Activated naive CD8-positive, alpha-beta T cell treated with anti-CD3 and anti-CD28 coated beads for 36 hours (primary cell): ENCODE results near the gene PTDSS2. TPM values are rescaled to one million over a fixed set of nuclear protein-coding genes. Genes with fewer than 3 reads are reported as not detected.
"Not testable (repeated sequence)": the region's sequence is repeated elsewhere in the genome, so short reads cannot be mapped to it uniquely, and the experiment has no call there.

Experiments
- DNase-seq: peaks from one replicate; pipeline ENCODE4 v3.0.0; 2021
- H3K27ac Mint-ChIP-seq: one replicate; pipeline ENCODE4 v1.8.0; 2022; ENCODE audit warnings: mild to moderate bottlenecking, moderate library complexity, mixed read lengths
- H3K27me3 Mint-ChIP-seq: one replicate; pipeline ENCODE4 v1.8.0; 2022; ENCODE audit warnings: mild to moderate bottlenecking, mixed read lengths
- H3K36me3 Mint-ChIP-seq: one replicate; pipeline ENCODE4 v1.8.0; 2021; ENCODE audit warnings: mild to moderate bottlenecking, mixed read lengths
- H3K4me1 Mint-ChIP-seq: one replicate; pipeline ENCODE4 v1.8.0; 2021; ENCODE audit warnings: mixed read lengths
- H3K4me3 Mint-ChIP-seq: one replicate; pipeline ENCODE4 v1.8.0; 2022; ENCODE audit warnings: mild to moderate bottlenecking, moderate library complexity, mixed read lengths
- H3K9me3 Mint-ChIP-seq: one replicate; pipeline ENCODE4 v1.8.0; 2022; ENCODE audit warnings: mixed read lengths
- total RNA-seq, 2 experiments: library from RNA; stranded (reverse); gene quantifications; one replicate each; pipeline ENCODE4 v1.2.3, GENCODE V29; 2021

The PTDSS2 gene
- total RNA-seq, 2 experiments from 2014 or later = 17.3 to 18.2 TPM

DNA sequence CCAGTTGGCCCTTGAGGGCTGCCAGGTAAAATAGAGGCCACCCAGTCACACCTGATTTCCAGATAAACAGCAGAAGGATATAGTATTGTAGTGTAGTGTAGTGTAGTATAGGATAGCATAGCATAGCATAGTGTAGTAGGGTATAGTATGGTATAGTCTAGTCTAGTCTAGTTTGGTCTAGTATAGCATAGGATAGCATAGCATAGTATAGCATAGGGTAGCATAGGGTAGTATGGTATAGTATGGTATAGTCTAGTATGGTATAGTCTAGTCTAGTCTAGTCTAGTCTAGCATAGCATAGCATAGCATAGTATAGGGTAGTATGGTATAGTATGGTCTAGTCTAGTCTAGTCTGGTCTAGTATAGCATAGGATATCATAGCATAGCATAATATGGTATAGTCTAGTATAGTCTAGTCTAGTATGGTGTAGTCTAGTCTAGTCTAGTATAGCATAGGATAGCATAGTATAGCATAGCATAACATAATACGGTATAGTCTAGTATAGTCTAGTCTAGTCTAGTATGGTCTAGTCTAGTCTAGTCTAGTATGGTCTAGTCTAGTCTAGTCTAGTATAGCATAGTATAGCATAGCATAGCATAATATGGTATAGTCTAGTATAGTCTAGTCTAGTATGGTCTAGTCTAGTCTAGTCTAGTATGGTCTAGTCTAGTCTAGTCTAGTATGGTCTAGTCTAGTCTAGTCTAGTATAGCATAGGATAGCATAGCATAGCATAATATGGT lies 14.9 kb upstream of the PTDSS2 start:
- not testable (repeated sequence) for H3K36me3 Mint-ChIP-seq, DNase-seq, H3K9me3 Mint-ChIP-seq, H3K27ac Mint-ChIP-seq, H3K4me3 Mint-ChIP-seq, H3K27me3 Mint-ChIP-seq
- H3K4me1 Mint-ChIP-seq = peaks cover 16% of the 10 kb centered on the region

DNA sequence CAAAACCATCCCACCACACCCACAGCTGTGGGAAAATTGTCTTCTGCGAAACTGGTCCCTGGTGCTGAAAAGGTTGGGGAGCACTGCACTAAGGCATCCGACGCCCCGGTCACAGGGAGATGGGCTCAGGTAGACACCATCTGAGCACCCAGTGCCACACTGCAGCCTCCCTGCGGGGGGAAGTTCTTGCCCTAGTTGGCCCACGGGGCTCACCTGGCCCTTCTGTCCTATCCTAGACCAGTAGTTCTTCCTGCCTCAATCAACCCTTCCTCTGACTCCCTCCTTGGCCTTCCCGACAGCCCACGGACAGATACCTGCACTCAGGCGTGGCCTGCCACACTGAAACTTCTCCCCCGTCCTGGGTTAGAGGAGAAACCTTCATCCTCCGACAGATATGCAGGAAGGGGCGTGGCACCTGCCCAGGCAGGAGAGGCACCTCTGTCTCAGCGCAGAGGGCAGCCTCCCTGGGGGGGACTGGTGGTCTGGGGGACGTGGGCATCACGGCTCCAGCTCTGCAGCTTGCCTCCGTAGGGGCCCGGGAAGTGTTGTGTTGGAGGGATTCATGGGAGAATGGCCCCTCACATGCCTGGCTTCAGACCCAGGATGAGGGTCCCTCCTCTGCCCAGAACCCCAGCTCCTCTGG lies 12.7 kb upstream of the PTDSS2 start:
- no peak for DNase-seq
- no peaks in the 10 kb centered on the region for H3K27me3 Mint-ChIP-seq
- no peaks in the 10 kb centered on the region for H3K9me3 Mint-ChIP-seq
- H3K4me1 Mint-ChIP-seq = peaks cover 18% of the 10 kb centered on the region
- H3K27ac Mint-ChIP-seq = no peak overlapping the region
- H3K4me3 Mint-ChIP-seq = no peak overlapping the region
- peaks cover under 1% of the 10 kb centered on the region for H3K36me3 Mint-ChIP-seq

DNA sequence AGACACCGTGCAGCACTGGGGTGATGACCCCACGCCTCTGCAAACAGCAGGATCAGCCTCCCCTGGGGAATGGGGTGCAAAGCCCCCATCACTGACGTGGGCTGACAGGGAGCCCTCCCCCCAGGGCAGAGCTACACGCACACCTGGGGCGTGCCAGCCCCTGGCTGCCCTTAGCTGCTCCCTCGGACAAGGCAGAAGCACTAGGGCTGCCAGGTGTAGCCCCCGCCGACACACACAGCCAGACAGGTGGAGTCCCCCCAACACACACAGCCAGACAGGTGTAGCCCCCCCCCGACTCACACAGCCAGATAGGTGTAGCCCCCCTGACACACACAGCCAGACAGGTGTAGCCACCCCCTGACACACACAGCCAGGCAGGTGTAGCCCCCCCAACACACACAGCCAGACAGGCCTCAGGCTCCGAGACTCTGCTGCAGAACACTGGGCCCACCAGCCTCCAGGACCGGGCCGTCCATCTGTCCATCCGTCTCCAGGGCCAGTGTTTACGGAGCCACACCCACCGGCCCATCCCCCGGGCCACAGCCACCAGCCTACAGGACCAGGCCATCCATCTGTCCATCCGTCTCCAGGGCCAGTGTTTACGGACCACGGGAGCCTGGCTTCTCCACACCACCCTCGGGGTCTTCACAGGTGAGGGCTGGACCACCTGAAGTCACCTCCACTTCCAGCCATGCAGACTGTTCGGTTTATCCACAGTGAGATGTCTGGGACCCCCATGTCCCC lies 11.8 kb upstream of the PTDSS2 start:
- Mint-ChIP-seq H3K36me3 (no peaks in the 10 kb centered on the region), H3K9me3 (no peaks in the 10 kb centered on the region), H3K27me3 (no peaks in the 10 kb centered on the region), H3K27ac (no peak overlapping the region), H3K4me3 (no peak overlapping the region), H3K4me1 (peaks cover 18% of the 10 kb centered on the region)
- DNase-seq = no peak

DNA sequence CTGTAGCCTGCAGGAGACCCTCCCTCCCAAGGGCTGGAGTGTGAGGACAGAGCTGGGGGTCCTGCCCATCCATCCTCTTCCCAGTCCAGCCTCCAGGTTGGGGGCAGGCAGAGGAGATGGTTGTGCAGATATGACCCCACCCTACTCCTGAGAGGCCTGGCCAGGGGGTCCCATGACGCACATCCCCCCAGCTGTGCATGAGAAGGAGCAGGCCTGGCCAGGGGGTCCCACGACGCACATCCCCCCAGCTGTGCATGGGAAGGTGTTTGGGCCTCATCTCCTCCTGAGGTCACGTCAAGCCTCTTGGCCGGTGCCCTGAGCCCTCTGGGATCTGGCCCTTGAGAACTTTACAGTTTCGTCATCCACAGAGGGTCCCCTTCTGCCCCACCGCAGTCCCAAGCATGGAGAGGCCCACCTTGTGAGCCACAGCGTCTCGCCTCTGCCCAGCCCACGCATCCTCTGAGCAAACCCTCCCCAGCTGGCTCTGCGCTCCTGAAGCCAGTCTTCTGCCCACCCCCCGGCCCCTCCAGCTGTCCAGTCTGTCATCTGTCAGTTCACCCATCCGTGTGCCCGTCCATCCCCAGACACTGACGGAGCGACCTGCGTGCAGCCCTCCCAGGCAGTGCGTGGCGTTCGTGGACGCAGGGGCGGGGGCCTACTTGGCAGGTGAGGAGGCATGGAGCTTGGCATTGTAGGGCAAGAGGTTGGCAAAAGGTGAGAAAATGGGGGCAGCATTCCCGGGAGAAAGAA lies 10.6 kb upstream of the PTDSS2 start:
- H3K36me3 Mint-ChIP-seq = no peaks in the 10 kb centered on the region
- no peak for DNase-seq
- no peak overlapping the region for H3K4me3 Mint-ChIP-seq
- H3K27me3 Mint-ChIP-seq = no peaks in the 10 kb centered on the region
- no peak overlapping the region for H3K27ac Mint-ChIP-seq
- H3K4me1 Mint-ChIP-seq = peaks cover 18% of the 10 kb centered on the region
- H3K9me3 Mint-ChIP-seq = no peaks in the 10 kb centered on the region

DNA sequence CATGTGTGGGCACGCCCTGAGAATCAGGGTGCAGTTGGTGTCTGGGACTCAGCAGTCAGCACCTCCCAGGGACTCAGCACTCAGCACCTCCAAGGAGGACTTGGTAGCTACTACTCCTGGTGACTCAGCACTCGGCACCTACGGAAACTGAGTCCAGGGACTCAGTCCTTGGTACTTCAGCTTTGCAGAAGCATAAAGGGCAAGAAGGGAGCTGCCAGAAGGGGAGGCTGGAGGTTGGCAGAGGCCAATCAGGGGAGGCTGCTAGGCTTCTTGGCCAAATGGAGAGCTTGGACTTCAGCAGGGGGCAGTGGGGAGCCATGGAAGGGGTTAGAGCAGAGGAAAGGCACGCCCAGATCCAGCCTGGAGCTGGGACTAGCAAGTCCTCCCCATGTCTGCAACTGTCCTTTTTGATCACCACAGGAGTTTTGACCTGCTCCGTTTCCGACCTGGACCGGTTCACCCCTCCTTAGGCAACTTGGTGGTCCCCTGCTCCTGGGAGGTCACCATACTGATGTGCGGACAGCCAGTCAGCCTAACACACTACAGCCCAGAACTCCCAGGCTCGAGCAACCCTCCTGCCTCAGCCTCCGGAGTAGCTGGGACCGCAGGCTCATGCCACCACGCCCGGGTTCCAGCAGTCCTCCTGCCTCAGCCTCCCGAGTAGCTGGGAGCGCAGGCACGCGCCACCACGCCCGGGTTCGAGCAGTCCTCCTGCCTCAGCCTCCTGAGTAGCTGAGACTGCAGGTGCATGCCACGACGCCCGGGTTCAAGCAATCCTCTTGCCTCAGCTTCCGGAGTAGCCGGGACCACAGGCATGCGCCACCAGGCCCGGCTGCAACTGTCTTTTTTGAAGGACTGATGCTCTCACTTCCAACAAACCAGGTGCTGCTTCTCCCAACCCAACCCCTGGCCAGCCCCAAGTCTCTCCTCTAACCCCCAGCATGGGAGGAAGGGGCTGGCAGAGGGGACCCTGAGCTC lies 9.7 kb upstream of the PTDSS2 start:
- H3K36me3 Mint-ChIP-seq = no peaks in the 10 kb centered on the region
- no peak for DNase-seq

DNA sequence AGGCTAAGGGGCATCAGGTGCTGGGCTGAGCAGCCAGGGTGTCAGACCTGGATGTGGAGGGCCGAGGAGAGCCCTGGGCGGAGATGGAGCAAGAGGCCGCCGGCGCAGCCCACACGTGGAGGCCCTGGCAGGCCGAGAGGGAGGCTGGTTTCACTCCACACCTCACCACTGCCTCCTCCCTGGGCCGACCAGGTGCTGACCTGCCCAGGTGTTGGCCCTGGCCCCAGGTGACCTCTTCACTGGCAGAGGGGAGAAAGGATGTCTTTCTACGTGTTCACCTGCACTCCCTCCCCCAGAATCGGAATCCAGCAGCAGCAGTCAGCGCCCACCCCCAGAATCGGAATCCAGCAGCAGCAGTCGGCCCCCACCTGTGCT lies 9.0 kb upstream of the PTDSS2 start:
- Mint-ChIP-seq H3K27ac (no peak overlapping the region), H3K4me3 (peak overlapping the region; percentile 74), H3K9me3 (no peaks in the 10 kb centered on the region), H3K27me3 (no peaks in the 10 kb centered on the region), H3K4me1 (peaks cover 18% of the 10 kb centered on the region), H3K36me3 (no peaks in the 10 kb centered on the region)
- no peak for DNase-seq

More for the DNA sequence above, 9.7 kb upstream of the PTDSS2 start:
- no peaks in the 10 kb centered on the region for H3K27me3 Mint-ChIP-seq
- H3K4me1 Mint-ChIP-seq = peaks cover 18% of the 10 kb centered on the region
- H3K27ac Mint-ChIP-seq = no peak overlapping the region
- no peaks in the 10 kb centered on the region for H3K9me3 Mint-ChIP-seq
- peak overlapping the region; percentile 74 for H3K4me3 Mint-ChIP-seq

DNA sequence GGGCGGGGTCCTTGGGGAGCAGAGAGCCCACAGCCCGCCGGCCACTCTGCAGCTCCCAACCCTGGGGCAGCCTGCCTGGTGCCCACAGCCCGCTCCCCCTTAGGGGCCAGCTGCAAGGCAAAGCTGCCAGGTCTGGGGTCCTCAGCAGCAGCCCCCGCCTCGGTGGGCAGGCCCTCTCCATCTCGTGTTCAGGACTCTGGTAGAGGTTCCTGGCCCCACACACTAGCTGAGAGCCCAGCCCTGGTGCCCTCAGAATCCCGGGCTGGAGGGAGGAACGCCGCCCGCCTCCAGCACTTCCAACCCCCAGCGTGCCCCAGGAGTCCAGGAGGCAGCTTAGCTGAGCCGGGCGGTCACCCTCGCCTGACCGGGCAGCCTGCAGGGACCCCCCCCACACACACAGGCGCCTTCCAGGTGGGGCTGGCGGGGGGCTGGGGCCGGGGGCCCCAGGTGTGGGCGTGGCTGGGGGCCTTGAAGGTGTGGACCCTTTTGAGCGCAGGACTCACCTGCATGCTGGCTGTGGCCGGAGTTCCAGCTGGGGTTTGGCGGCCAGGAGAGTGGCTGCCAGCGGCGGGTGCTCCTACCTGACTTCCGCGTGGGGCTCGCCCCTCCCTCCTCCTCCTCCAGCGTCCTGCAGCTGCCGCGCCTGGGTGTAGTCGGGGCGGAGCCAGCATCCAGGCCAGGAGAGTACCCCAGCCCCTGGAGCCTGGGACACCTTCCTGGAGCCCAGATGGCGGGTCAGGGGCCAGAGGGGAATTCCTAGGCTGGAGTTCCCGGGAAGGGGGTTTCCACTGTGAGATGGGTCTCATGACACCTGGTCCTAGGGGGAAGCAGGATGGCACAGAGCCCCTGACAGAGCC lies 8.4 kb upstream of the PTDSS2 start, which contains the start of gene ANO9:
Gene ANO9, minus strand, starts transcription at position 594 of the 857 bp plus-strand sequence. Its CDS starts 85 bp downstream, at position 509.
- peak within 1 kb of the TSS; percentile 74 for H3K4me3 Mint-ChIP-seq
- H3K4me1 Mint-ChIP-seq = peaks cover 18% of the 10 kb centered on the region
- no peaks in the 10 kb centered on the region for H3K27me3 Mint-ChIP-seq
- no peaks in the 10 kb centered on the region for H3K36me3 Mint-ChIP-seq
- H3K9me3 Mint-ChIP-seq = no peaks in the 10 kb centered on the region
- DNase-seq = peak; percentile 73
- peak within 1 kb of the TSS; percentile 25 for H3K27ac Mint-ChIP-seq

DNA sequence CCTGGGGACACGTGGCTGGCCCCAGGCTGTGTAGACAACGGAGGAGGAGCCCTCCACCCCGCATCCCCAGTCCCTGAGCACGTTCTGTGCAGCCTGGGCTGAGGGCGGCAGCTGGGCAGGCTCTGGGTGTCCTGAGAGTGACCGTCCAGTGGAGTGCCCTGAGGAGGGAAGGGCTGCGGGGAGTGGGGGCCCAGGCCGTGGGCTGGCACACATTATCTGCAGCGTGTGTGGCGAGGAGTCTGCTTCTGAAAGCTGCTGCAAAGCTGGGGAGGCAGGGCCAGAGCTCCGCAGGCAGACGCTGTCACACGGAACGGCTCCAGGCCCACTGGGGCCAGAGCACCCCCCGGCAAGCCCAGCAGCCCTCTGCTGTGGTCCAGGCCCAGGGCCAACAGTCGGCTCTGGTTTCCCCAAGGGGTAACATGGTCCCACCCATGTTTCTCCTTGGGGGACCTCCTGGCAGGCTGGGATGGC lies 7.4 kb upstream of the PTDSS2 start:
- Mint-ChIP-seq H3K4me1 (peaks cover 15% of the 10 kb centered on the region), H3K4me3 (no peak overlapping the region), H3K36me3 (no peaks in the 10 kb centered on the region), H3K9me3 (no peaks in the 10 kb centered on the region), H3K27ac (no peak overlapping the region), H3K27me3 (no peaks in the 10 kb centered on the region)
- no peak for DNase-seq

DNA sequence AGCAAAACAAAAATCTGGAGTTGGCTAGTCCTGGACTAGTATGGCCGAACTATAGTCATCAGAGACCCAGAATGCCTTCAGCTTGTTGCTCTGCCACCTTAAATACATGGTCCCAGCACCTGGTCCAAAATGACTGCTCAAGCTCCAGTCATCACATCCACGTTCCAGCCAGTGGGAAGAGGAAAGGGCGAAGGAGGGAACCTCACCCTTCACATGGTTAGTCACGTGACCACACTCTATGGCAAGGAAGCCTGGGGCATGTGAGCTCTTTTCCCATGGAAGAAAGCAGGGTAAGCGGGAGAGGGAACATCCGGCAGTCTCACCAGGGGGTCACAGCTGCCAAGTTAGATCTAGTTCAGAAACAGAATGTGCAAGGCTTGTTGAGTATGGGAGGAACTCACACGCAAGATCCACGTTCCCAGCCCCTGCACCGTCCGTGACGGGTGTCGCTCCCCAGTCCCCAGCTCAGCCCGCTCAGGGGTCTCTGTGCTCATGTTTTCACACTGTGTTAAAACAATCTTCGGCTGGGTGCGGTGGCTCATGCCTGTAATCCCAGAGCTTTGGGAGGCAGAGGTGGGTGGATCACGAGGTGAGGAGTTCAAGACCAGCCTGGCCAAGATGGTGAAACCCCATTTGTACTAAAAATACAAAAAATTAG lies 6.4 kb upstream of the PTDSS2 start:
- Mint-ChIP-seq H3K27me3 (no peaks in the 10 kb centered on the region), H3K36me3 (no peaks in the 10 kb centered on the region), H3K4me1 (peaks cover 15% of the 10 kb centered on the region), H3K27ac (no peak overlapping the region), H3K4me3 (no peak overlapping the region), H3K9me3 (no peaks in the 10 kb centered on the region)
- DNase-seq = no peak

DNA sequence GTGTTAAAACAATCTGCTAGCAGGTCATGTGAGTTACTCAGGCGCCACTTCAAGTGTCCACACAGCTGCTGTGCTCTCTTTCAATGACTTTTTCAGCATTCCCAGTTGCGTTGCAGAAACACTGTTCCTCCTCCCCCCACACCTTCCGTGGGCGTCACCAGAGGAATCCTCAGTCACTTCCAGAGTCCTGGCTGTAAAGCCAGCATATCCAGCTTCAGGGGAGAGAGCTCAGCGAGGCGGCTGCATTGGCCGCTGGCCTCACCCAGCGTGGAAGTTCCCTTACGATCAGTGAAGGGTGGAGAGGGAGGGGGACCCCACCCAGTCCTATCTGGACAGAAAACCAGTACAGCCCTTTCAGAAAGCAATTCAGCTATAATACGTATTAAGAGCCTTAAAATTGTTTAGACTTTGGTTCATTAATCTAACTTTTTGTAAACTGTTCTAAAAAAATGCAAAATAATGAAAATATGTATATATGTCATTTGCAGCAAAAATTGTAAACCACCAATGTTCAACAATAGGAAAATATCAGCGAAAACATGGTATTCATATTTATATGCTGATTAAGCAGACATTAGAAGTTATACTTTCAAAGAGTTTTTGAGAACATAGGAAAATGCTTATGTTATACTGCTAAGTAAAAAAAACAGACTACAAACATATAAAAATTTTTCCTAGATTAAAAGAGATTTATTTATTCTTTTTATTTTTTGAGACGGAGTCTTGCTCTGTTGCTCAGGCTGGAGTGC lies 5.5 kb upstream of the PTDSS2 start:
- DNase-seq = no peak
- H3K27ac Mint-ChIP-seq = no peak overlapping the region
- no peaks in the 10 kb centered on the region for H3K36me3 Mint-ChIP-seq

DNA sequence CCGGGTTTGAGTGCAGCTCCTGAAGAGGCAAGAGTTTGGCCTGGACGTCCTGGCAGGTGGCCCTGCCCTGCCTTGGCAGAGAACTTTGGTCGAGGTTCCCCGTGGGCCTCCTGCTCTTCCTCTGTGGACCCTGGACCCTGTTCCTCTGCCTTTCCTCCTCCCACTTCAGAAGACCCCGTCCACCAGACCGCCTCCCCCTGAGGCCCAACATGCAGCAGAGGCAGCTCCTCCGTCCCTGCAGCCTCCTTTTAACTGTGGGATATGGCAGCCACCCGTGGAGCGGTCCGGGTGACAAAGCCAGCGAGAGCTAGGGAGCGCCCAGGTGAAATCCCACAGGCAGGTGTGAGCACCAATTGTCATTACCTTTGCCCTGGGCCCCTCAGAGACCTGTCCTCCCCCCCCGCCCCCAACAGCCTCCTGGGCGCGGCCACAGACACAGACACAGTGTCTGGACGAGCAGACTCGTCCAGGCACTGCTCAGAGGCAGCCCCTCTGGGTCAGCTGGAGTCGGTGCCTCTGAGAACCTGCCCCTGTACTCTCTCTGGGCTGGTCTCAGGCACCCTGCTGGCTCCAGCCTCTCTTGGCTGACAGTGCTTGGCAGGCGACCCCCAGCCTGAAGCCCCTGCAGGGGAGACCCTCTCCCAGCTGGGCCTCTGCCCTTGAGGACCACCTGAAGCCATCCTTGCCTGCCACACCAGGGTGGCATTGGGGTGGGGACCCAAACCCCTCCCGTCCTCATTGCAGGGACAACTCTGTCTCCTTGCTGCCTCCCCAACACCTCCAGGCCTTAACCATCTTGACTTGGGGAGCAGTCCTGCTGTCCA lies 4.1 kb upstream of the PTDSS2 start:
- Mint-ChIP-seq H3K27me3 (no peaks in the 10 kb centered on the region), H3K4me3 (peak overlapping the region; percentile 10), H3K36me3 (no peaks in the 10 kb centered on the region), H3K27ac (no peak overlapping the region), H3K4me1 (peaks cover 8% of the 10 kb centered on the region), H3K9me3 (no peaks in the 10 kb centered on the region)
- DNase-seq = no peak

More for the DNA sequence above, 5.5 kb upstream of the PTDSS2 start:
- H3K9me3 Mint-ChIP-seq = no peaks in the 10 kb centered on the region
- no peaks in the 10 kb centered on the region for H3K27me3 Mint-ChIP-seq
- peaks cover 13% of the 10 kb centered on the region for H3K4me1 Mint-ChIP-seq
- no peak overlapping the region for H3K4me3 Mint-ChIP-seq
